HEK293 (cell line): Measurements from ENCODE around the gene LUC7L.

Experiments used
- CTCF ChIA-PET: fragments of 350-600 bp; formaldehyde crosslinking; extraction: SDS; loops from one replicate; lab custom pipeline; 2021; ENCODE audit warnings: antibody characterized with exemption; lab: Yijun Ruan, JAX
- POLR2A ChIA-PET: fragments of 300-600 bp; formaldehyde crosslinking; extraction: SDS; loops from one replicate; lab custom pipeline; 2020; ENCODE audit warnings: antibody characterized with exemption, inconsistent platforms; lab: Yijun Ruan, JAX
- H3K27ac ChIP-seq: fragments of 200-500 bp; sonication (Bioruptor generic); 2 replicates; pipeline ENCODE4 v1.5.1; 2014; ENCODE audit warnings: low read depth, low read length, control low read depth, inconsistent platforms; ENCODE audit errors: extremely low read depth
- H3K36me3 ChIP-seq, 2 experiments: fragments of 200-500 bp in 1 of 2; sonication (Bioruptor generic) in 1 of 2; 1 replicate in 1 of 2; 2 replicates in 1 of 2; pipeline ENCODE4 v1.5.1; 2014 to 2017; ENCODE audit warnings: inconsistent platforms in 2 of 2, low read length in 2 of 2; ENCODE audit not compliant: control insufficient read depth in 2 of 2, insufficient read depth in 1 of 2
- H3K4me1 ChIP-seq: fragments of 200-500 bp; sonication (Bioruptor generic); 2 replicates; pipeline ENCODE4 v1.5.1; 2014; ENCODE audit warnings: mild to moderate bottlenecking, low read length, inconsistent platforms; ENCODE audit not compliant: control insufficient read depth, insufficient read depth
- H3K4me3 ChIP-seq: 2 replicates; pipeline ENCODE4 v1.5.1; 2011; ENCODE audit warnings: low read depth, mild to moderate bottlenecking, control low read depth, low read length, moderate library complexity
- H3K9me3 ChIP-seq: fragments of 200-500 bp; sonication (Bioruptor generic); 2 replicates; pipeline ENCODE4 v1.5.1; 2014; ENCODE audit warnings: low read depth, low read length, inconsistent platforms; ENCODE audit not compliant: control insufficient read depth, insufficient read depth
- ELK4 ChIP-seq: IDR thresholded peaks from 2 replicates; pipeline ENCODE4 v1.6.1; 2011; ENCODE audit warnings: mild to moderate bottlenecking, low read depth, low read length, borderline replicate concordance
- HOXA7 ChIP-seq: sonication (generic); formaldehyde crosslinking; IDR thresholded peaks from 2 replicates; pipeline ENCODE4 v1.8.1; 2022; ENCODE audit warnings: missing genetic modification reagents, borderline replicate concordance
- PRDM1 ChIP-seq: fragments of 450-650 bp; formaldehyde crosslinking; IDR thresholded peaks from 2 replicates; pipeline ENCODE4; 2016; ENCODE audit warnings: missing biosample characterization, missing genetic modification characterization
- SETDB1 ChIP-seq: IDR thresholded peaks from one replicate; pipeline ENCODE4 v1.6.1; 2017; ENCODE audit warnings: mild to moderate bottlenecking, low read length, moderate library complexity, mixed read lengths; ENCODE audit not compliant: insufficient read length
- SP2 ChIP-seq: fragments of 450-650 bp; formaldehyde crosslinking; IDR thresholded peaks from 2 replicates; pipeline ENCODE4 v1.5.1; 2016; ENCODE audit warnings: missing biosample characterization, missing genetic modification characterization
- TRIM28 ChIP-seq: IDR thresholded peaks from 2 replicates; pipeline ENCODE4 v1.6.1; 2011; ENCODE audit warnings: low read length, control low read depth, borderline replicate concordance
- TSHZ1 ChIP-seq: fragments of 450-650 bp; formaldehyde crosslinking; IDR thresholded peaks from 2 replicates; pipeline ENCODE4 v1.5.1; 2016; ENCODE audit warnings: missing biosample characterization, missing genetic modification characterization, borderline replicate concordance
- WT1 ChIP-seq: fragments of 450-650 bp; formaldehyde crosslinking; IDR thresholded peaks from 2 replicates; pipeline ENCODE4 v1.5.1; 2016; ENCODE audit warnings: missing biosample characterization, missing genetic modification characterization
- ZBTB1 ChIP-seq: fragments of 450-650 bp; formaldehyde crosslinking; IDR thresholded peaks from 2 replicates; pipeline ENCODE4 v1.5.1; 2016; ENCODE audit warnings: missing biosample characterization, missing genetic modification characterization
- ZBTB26 ChIP-seq: fragments of 450-650 bp; formaldehyde crosslinking; optimal IDR thresholded peaks from 2 replicates; pipeline ENCODE3; 2016; ENCODE audit warnings: missing biosample characterization, mild to moderate bottlenecking, missing genetic modification characterization
- ZNF132 ChIP-seq: fragments of 450-650 bp; formaldehyde crosslinking; IDR thresholded peaks from 2 replicates; pipeline ENCODE4 v1.5.1; 2017; ENCODE audit warnings: missing biosample characterization, missing genetic modification characterization, borderline replicate concordance
- ZNF248 ChIP-seq: fragments of 450-650 bp; formaldehyde crosslinking; IDR thresholded peaks from 2 replicates; pipeline ENCODE4 v1.5.1; 2017; ENCODE audit warnings: missing biosample characterization, missing genetic modification characterization
- ZNF324 ChIP-seq: fragments of 450-650 bp; formaldehyde crosslinking; IDR thresholded peaks from 2 replicates; pipeline ENCODE4 v1.5.1; 2016; ENCODE audit warnings: missing biosample characterization, missing genetic modification characterization
- ZNF335 ChIP-seq: fragments of 450-650 bp; formaldehyde crosslinking; conservative IDR thresholded peaks from 2 replicates; pipeline ENCODE4 v1.5.1; 2016; ENCODE audit warnings: missing biosample characterization, missing genetic modification characterization
- ZNF488 ChIP-seq: fragments of 450-650 bp; formaldehyde crosslinking; IDR thresholded peaks from 2 replicates; pipeline ENCODE4 v1.5.1; 2016; ENCODE audit warnings: missing biosample characterization, missing genetic modification characterization
- ZNF521 ChIP-seq: fragments of 450-650 bp; formaldehyde crosslinking; IDR thresholded peaks from 2 replicates; pipeline ENCODE4 v1.5.1; 2017; ENCODE audit warnings: missing biosample characterization, mild to moderate bottlenecking, missing genetic modification characterization
- ZNF624 ChIP-seq: fragments of 450-650 bp; formaldehyde crosslinking; IDR thresholded peaks from 2 replicates; pipeline ENCODE4 v1.5.1; 2017; ENCODE audit warnings: missing biosample characterization, missing genetic modification characterization
- ZNF658 ChIP-seq: fragments of 450-650 bp; formaldehyde crosslinking; IDR thresholded peaks from 2 replicates; pipeline ENCODE4; 2016; ENCODE audit warnings: missing biosample characterization, missing genetic modification characterization
- ZNF664 ChIP-seq: fragments of 450-650 bp; formaldehyde crosslinking; IDR thresholded peaks from 2 replicates; pipeline ENCODE4 v1.5.1; 2016; ENCODE audit warnings: missing biosample characterization, missing genetic modification characterization
- ZNF792 ChIP-seq: fragments of 450-650 bp; formaldehyde crosslinking; IDR thresholded peaks from 2 replicates; pipeline ENCODE4 v1.5.1; 2016; ENCODE audit warnings: missing biosample characterization, missing genetic modification characterization
- ZSCAN30 ChIP-seq: fragments of 450-650 bp; IDR thresholded peaks from 2 replicates; pipeline ENCODE4 v1.5.1; 2018; ENCODE audit warnings: missing biosample characterization, mild to moderate bottlenecking, missing genetic modification characterization, moderate library complexity
- TF ChIP-seq, protein P1 (sequence below): fragments of 450-650 bp; formaldehyde crosslinking; IDR thresholded peaks from 2 replicates; pipeline ENCODE4 v1.5.1; 2016; ENCODE audit warnings: missing biosample characterization, missing genetic modification characterization
- TF ChIP-seq, protein P2 (sequence below): fragments of 450-650 bp; formaldehyde crosslinking; IDR thresholded peaks from 2 replicates; pipeline ENCODE4 v1.5.1; 2016; ENCODE audit warnings: missing biosample characterization, missing genetic modification characterization, low read depth
- TF ChIP-seq, protein P3 (sequence below): fragments of 450-650 bp; formaldehyde crosslinking; IDR thresholded peaks from 2 replicates; pipeline ENCODE4 v1.5.1; 2016; ENCODE audit warnings: missing biosample characterization, missing genetic modification characterization

LUC7L gene

GRCh38 chr16:262121-262745, 33.0 kb upstream of the LUC7L start (continued):
- TF ChIP-seq HOXA7 (CRISPR knock-in tag) (no peak), ZNF324 (no peak), ZNF521 (tag by site-specific recombination) (no peak), WT1 (tag by site-specific recombination) (no peak), ZBTB1 (tag by site-specific recombination) (no peak), PRDM1 (tag by site-specific recombination) (no peak), ZNF664 (tag by site-specific recombination) (no peak), ZNF132 (tag by site-specific recombination) (no peak), TRIM28 (no peak)
- TF ChIP-seq, protein P1, sequence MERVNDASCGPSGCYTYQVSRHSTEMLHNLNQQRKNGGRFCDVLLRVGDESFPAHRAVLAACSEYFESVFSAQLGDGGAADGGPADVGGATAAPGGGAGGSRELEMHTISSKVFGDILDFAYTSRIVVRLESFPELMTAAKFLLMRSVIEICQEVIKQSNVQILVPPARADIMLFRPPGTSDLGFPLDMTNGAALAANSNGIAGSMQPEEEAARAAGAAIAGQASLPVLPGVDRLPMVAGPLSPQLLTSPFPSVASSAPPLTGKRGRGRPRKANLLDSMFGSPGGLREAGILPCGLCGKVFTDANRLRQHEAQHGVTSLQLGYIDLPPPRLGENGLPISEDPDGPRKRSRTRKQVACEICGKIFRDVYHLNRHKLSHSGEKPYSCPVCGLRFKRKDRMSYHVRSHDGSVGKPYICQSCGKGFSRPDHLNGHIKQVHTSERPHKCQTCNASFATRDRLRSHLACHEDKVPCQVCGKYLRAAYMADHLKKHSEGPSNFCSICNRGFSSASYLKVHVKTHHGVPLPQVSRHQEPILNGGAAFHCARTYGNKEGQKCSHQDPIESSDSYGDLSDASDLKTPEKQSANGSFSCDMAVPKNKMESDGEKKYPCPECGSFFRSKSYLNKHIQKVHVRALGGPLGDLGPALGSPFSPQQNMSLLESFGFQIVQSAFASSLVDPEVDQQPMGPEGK (tag by site-specific recombination) = no peak

- CTCF ChIA-PET = no interaction called here
- H3K27ac ChIP-seq = no peak overlapping the region
- H3K9me3 ChIP-seq = no peaks in the 10 kb centered on the region
- peaks cover 0 to 56% of the 10 kb centered on the region in 2 experiments; a peak in 2 of 3 replicates for H3K36me3 ChIP-seq
- POLR2A ChIA-PET = no interaction called here
- no peaks in the 10 kb centered on the region for H3K4me1 ChIP-seq
- no peak overlapping the region for H3K4me3 ChIP-seq
- TF ChIP-seq SP2 (tag by site-specific recombination) (no peak), TSHZ1 (tag by site-specific recombination) (no peak), ZBTB26 (tag by site-specific recombination) (no peak), ZSCAN30 (tag by site-specific recombination) (no peak), ELK4 (no peak), ZNF658 (no peak), ZNF488 (tag by site-specific recombination) (no peak), ZNF792 (tag by site-specific recombination) (no peak), SETDB1 (no peak), ZNF624 (tag by site-specific recombination) (no peak), ZNF335 (tag by site-specific recombination) (no peak), ZNF248 (tag by site-specific recombination) (no peak), ZNF664 (tag by site-specific recombination) (no peak), ZNF521 (tag by site-specific recombination) (no peak)
- TF ChIP-seq, protein P2, sequence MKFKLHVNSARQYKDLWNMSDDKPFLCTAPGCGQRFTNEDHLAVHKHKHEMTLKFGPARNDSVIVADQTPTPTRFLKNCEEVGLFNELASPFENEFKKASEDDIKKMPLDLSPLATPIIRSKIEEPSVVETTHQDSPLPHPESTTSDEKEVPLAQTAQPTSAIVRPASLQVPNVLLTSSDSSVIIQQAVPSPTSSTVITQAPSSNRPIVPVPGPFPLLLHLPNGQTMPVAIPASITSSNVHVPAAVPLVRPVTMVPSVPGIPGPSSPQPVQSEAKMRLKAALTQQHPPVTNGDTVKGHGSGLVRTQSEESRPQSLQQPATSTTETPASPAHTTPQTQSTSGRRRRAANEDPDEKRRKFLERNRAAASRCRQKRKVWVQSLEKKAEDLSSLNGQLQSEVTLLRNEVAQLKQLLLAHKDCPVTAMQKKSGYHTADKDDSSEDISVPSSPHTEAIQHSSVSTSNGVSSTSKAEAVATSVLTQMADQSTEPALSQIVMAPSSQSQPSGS = no peak
- TF ChIP-seq, protein P3, sequence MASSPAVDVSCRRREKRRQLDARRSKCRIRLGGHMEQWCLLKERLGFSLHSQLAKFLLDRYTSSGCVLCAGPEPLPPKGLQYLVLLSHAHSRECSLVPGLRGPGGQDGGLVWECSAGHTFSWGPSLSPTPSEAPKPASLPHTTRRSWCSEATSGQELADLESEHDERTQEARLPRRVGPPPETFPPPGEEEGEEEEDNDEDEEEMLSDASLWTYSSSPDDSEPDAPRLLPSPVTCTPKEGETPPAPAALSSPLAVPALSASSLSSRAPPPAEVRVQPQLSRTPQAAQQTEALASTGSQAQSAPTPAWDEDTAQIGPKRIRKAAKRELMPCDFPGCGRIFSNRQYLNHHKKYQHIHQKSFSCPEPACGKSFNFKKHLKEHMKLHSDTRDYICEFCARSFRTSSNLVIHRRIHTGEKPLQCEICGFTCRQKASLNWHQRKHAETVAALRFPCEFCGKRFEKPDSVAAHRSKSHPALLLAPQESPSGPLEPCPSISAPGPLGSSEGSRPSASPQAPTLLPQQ (tag by site-specific recombination) = no peak
Measured at GRCh38 chr16:261031-261691, 31.9 kb upstream of the LUC7L start.
